ENCODE measurements around the gene RILPL1.

Gene RILPL1

GRCh38 chr12:123491481-123491880, 42.0 kb downstream of the RILPL1 start:
- TF ChIP-seq CTCF (IDR thresholded peaks at IDR 0.05): no peak
- DNase-seq (ENCODE audit: low spot score): no peak
- H3K27ac ChIP-seq: no peak overlapping the region
- no peak overlapping the region for H3K4me3 ChIP-seq

DNA sequence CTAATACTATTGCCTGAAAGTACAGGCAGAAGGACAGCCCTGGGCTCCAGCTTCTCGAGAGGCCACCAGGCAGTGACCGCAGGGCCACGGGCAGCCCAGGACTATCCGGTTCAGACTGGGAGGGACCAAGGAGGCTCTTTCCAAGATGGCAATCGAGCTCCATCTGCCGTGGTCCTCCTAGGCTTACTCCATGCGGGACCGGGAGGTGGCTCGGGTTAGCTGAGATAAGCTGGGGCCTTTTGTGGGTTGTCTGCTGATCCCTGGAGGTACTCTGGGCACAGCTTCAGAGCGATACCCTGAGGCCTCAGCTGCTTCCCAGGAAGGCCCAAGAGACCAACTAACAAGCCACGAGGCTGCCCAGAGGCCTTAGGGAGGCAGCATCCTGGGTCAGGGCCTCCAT, 42.5 kb downstream of the RILPL1 start:
- DNase-seq (ENCODE audit: low spot score): no peak
- Histone ChIP-seq H3K27ac (no peak overlapping the region), H3K4me3 (no peak overlapping the region)
- TF ChIP-seq CTCF (IDR thresholded peaks at IDR 0.05): no peak

DNA sequence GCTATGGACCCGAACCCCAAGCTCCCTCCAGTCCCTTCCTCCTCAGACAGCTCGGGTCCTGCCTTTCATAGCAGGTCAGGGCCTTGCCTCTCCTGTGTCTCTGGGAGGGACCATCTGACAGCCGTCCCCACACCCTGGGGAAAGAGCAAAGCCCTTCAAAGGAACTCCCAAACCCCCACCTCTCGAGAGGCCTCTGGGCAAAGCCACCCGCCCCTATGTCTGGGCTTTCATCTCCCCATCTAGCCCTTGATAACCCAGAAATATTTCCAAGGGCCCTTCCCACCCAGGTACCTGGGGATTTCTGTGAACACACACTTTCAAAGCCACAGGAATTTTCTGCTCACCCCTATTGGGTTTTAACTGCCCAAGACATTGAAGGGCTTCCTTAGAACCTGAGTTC, 43.4 kb downstream of the RILPL1 start:
- DNase-seq (ENCODE audit: low spot score): no peak
- TF ChIP-seq CTCF (IDR thresholded peaks at IDR 0.05): no peak
- Histone ChIP-seq H3K4me3 (no peak overlapping the region), H3K27ac (no peak overlapping the region)

DNA sequence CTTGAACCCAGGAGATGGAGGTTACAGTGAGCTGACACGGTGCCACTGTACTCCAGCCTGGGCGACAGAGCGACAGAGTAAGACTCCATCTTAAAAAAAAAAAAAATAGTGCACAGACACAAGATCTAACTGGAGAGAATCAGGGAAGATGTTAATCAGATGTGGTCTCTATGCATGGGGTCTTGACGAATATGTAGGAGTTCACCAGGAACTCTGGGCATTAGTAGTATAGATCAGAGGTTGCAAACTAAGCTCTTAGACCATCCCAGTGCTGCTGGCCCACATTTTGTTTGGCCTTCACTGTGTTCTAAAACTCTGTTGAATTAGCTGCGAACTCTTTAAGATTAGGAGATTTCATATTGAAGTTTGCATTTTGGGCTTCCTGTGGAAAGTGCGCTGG, 43.9 kb downstream of the RILPL1 start:
- no peak overlapping the region for H3K27ac ChIP-seq
- DNase-seq (ENCODE audit: low spot score): no peak
- no peak overlapping the region for H3K4me3 ChIP-seq
- no peak for TF ChIP-seq CTCF (IDR thresholded peaks at IDR 0.05)

GRCh38 chr12:123488539-123489230, 44.8 kb downstream of the RILPL1 start:
- no peak for DNase-seq (ENCODE audit: low spot score)
- Histone ChIP-seq H3K27ac (no peak overlapping the region), H3K4me3 (no peak overlapping the region)
- TF ChIP-seq CTCF (IDR thresholded peaks at IDR 0.05): no peak

- TF ChIP-seq CTCF (IDR thresholded peaks at IDR 0.05): no peak
- H3K4me3 ChIP-seq: no peak overlapping the region
- no peak overlapping the region for H3K27ac ChIP-seq
- DNase-seq (ENCODE audit: low spot score): no peak
Observed at GRCh38 chr12:123487428-123487827, 46.1 kb downstream of the RILPL1 start.

DNA sequence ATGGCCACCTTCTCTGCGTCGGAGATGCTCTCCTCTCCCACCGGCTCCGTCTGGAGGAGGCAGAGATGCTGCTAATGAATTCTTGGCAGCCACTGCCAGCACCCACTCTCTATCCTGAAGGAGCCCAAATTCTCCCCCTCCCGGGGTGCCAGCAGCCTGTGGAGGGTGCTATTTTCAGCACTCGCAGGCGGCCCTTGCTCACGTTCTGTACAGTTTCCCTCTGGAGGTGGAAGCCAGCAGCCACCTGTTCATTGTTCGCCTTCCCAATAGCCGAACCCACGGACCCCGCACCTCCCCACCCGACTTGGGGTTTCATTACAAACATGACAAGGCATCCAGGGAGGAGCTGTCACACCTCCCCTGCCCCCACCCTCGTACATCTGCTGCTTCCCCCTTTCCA, 47.8 kb downstream of the RILPL1 start:
- Histone ChIP-seq H3K4me3 (no peak overlapping the region), H3K27ac (peak overlapping the region in 1 of 2 donors; percentile 3)
- DNase-seq (ENCODE audit: low spot score): no peak
- no peak for TF ChIP-seq CTCF (IDR thresholded peaks at IDR 0.05)
